Loucy (cell line): ENCODE measurements around the gene CSRP1.
"Not testable (repeated sequence)": the region's sequence is repeated elsewhere in the genome, so short reads cannot be mapped to it uniquely, and the experiment has no call there.

ENCODE experiments used
- H2AFZ ChIP-seq: fragments of 200-600 bp; sonication (generic); 2 replicates; pipeline ENCODE4 v1.6.0; 2016; ENCODE audit warnings: antibody characterized with exemption, mild to moderate bottlenecking, low read length, moderate library complexity
- H3F3A ChIP-seq: fragments of 200-600 bp; 2 replicates; pipeline ENCODE4 v1.6.0; 2016; ENCODE audit warnings: antibody characterized with exemption, low read depth, mild to moderate bottlenecking
- H3K27me3 ChIP-seq: fragments of 200-600 bp; sonication (generic); 2 replicates; pipeline ENCODE4 v1.6.1; 2014; ENCODE audit warnings: low read length, mild to moderate bottlenecking; ENCODE audit not compliant: insufficient read depth, poor library complexity, severe bottlenecking
- H3K36me3 ChIP-seq: fragments of 200-600 bp; sonication (generic); 2 replicates; pipeline ENCODE4 v1.6.1; 2016; ENCODE audit warnings: low read length; ENCODE audit not compliant: insufficient read depth
- H3K4me1 ChIP-seq: fragments of 200-600 bp; sonication (generic); 2 replicates; pipeline ENCODE4 v1.5.1; 2014; ENCODE audit warnings: low read length, mild to moderate bottlenecking; ENCODE audit not compliant: insufficient read depth, poor library complexity, severe bottlenecking
- H3K4me2 ChIP-seq: fragments of 200-600 bp; sonication (generic); 2 replicates; pipeline ENCODE4 v1.6.0; 2014; ENCODE audit warnings: antibody characterized with exemption, low read length, low read depth, mild to moderate bottlenecking; ENCODE audit not compliant: poor library complexity, severe bottlenecking
- H3K4me3 ChIP-seq: fragments of 200-600 bp; sonication (generic); 2 replicates; pipeline ENCODE4 v1.5.1; 2014; ENCODE audit warnings: low read length, mild to moderate bottlenecking, mixed read lengths; ENCODE audit not compliant: poor library complexity, severe bottlenecking
- H3K79me2 ChIP-seq: fragments of 200-600 bp; sonication (generic); 2 replicates; pipeline ENCODE4 v1.6.1; 2014; ENCODE audit warnings: low read length; ENCODE audit not compliant: insufficient read depth
- H3K9ac ChIP-seq: fragments of 200-600 bp; sonication (generic); 2 replicates; pipeline ENCODE4 v1.6.0; 2014; ENCODE audit warnings: mild to moderate bottlenecking, low read depth, low read length, moderate library complexity; ENCODE audit not compliant: poor library complexity, severe bottlenecking
- H3K9me2 ChIP-seq: fragments of 200-600 bp; sonication (generic); replicated peaks from 2 replicates; pipeline ENCODE4 v1.6.1; 2016; ENCODE audit warnings: low read depth, low read length, mixed read lengths
- H3K9me3 ChIP-seq: fragments of 200-600 bp; sonication (generic); 2 replicates; pipeline ENCODE4 v1.6.1; 2014; ENCODE audit warnings: mild to moderate bottlenecking, antibody characterized with exemption, low read length, low read depth; ENCODE audit not compliant: insufficient read depth
- H4K20me1 ChIP-seq: fragments of 200-600 bp; sonication (generic); 2 replicates; pipeline ENCODE4 v1.6.0; 2014; ENCODE audit warnings: antibody characterized with exemption, low read length, mild to moderate bottlenecking; ENCODE audit not compliant: insufficient read depth, poor library complexity, severe bottlenecking
- CTCF ChIP-seq: fragments of 200-600 bp; sonication (generic); conservative IDR thresholded peaks from 2 replicates; pipeline ENCODE4 v1.5.1; 2014; ENCODE audit warnings: mild to moderate bottlenecking, antibody characterized with exemption, low read length
- EZH2phosphoT487 ChIP-seq: fragments of 200-600 bp; IDR thresholded peaks from 2 replicates; pipeline ENCODE4 v1.6.1; 2018; ENCODE audit warnings: antibody characterized with exemption, mild to moderate bottlenecking, moderate library complexity, borderline replicate concordance

The CSRP1 gene

DNA sequence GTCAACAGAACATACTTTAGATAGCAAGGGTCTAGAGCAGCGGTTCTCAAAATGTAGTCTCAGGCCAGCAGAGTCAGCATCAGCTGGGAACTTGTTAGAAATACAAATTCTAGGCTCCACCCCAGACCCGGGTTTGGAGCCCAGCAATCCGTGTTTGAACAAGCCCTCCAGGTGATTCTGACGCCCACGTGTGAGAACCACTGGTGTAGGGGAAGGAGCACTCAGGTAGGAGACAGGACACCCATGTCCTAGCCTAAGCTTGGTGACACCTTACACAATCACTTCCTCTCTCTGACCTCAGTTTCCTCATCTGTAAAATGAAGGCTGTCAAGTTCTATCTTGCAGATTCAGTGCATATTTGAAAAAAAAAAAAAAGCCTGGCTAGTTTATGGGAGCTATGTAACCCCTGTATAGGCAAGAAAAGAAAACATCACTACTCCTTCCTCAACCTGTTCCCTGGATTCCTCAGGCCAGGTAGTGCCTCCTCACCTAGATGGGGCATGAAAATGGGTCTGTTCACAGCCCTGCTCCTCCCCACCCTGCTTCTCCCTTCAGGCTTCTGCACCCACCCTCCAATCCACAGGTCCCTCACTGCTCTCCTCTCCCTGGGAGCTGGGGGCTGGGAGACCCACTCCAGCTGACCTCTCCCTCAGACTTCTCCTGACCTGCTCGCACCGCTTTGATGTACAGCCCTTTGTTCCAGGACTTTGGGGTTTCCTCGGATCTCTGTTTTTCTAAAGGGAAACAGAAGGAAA lies 30.8 kb downstream of the CSRP1 start:
- H4K20me1 ChIP-seq = no peaks in the 10 kb centered on the region
- H3K79me2 ChIP-seq = no peaks in the 10 kb centered on the region
- no peak for TF ChIP-seq EZH2phosphoT487
- TF ChIP-seq CTCF = no peak
- H3K4me3 ChIP-seq = no peak overlapping the region
- no peak overlapping the region for H2AFZ ChIP-seq
- H3K27me3 ChIP-seq = no peaks in the 10 kb centered on the region
- no peaks in the 10 kb centered on the region for H3K9me3 ChIP-seq
- no peaks in the 10 kb centered on the region for H3K36me3 ChIP-seq
- H3K9ac ChIP-seq = no peak overlapping the region
- no peaks in the 10 kb centered on the region for H3F3A ChIP-seq
- no peaks in the 10 kb centered on the region for H3K4me1 ChIP-seq
- H3K9me2 ChIP-seq = no peaks in the 10 kb centered on the region
- no peak overlapping the region for H3K4me2 ChIP-seq

GRCh38 chr1:201475130-201475529 lies 31.8 kb downstream of the CSRP1 start:
- Histone ChIP-seq H4K20me1 (no peaks in the 10 kb centered on the region), H3K79me2 (no peaks in the 10 kb centered on the region), H3K27me3 (no peaks in the 10 kb centered on the region), H2AFZ (no peak overlapping the region), H3K4me3 (no peak overlapping the region), H3K9ac (no peak overlapping the region), H3K9me3 (no peaks in the 10 kb centered on the region), H3K4me1 (no peaks in the 10 kb centered on the region), H3K36me3 (no peaks in the 10 kb centered on the region), H3K9me2 (no peaks in the 10 kb centered on the region), H3K4me2 (no peak overlapping the region), H3F3A (no peaks in the 10 kb centered on the region)
- TF ChIP-seq EZH2phosphoT487 (no peak), CTCF (no peak)

DNA sequence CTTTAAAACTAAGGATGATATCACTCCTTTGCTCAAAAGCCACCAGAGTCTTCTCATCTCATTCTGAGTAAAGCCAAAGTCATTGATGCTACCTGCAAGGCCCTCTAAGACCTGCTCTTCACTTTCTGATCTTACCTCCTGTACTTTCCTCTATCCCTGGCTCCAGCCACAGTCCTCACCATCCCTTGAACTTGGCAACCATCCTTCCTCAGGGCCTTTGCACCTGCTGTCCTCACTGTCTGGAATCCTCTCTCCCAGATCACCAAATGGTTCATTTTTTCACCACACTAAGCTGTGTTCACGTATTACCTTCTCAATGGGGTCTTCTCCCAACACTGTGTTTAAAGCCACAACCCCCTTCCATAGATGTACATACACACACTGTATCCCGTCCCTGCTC lies 33.6 kb downstream of the CSRP1 start:
- no peaks in the 10 kb centered on the region for H3K9me3 ChIP-seq
- H3K4me2 ChIP-seq = no peak overlapping the region
- TF ChIP-seq CTCF (no peak), EZH2phosphoT487 (no peak)
- no peaks in the 10 kb centered on the region for H3K9me2 ChIP-seq
- H3K4me1 ChIP-seq = no peaks in the 10 kb centered on the region
- no peak overlapping the region for H3K4me3 ChIP-seq
- no peaks in the 10 kb centered on the region for H3K79me2 ChIP-seq
- no peaks in the 10 kb centered on the region for H3K36me3 ChIP-seq
- no peak overlapping the region for H2AFZ ChIP-seq
- no peak overlapping the region for H3K9ac ChIP-seq
- H3F3A ChIP-seq = no peaks in the 10 kb centered on the region
- no peaks in the 10 kb centered on the region for H4K20me1 ChIP-seq
- H3K27me3 ChIP-seq = peaks cover 16% of the 10 kb centered on the region

- H3F3A ChIP-seq = not testable (repeated sequence)
Observed at GRCh38 chr1:201472321-201472720, 34.6 kb downstream of the CSRP1 start.

More at GRCh38 chr1:201472321-201472720, 34.6 kb downstream of the CSRP1 start:
- not testable (repeated sequence) for H3K9ac ChIP-seq, H2AFZ ChIP-seq, H3K9me2 ChIP-seq, H4K20me1 ChIP-seq, H3K36me3 ChIP-seq, H3K4me2 ChIP-seq, H3K4me3 ChIP-seq, H3K9me3 ChIP-seq, H3K4me1 ChIP-seq, H3K79me2 ChIP-seq
- H3K27me3 ChIP-seq = peaks cover 20% of the 10 kb centered on the region
